22Rv1 (cell line): ENCODE data around the gene DDX46.

ENCODE experiments used
- CTCF ChIP-seq: fragments of 450-650 bp; IDR thresholded peaks from 2 replicates; pipeline ENCODE4 v1.5.1; 2017; ENCODE audit warnings: mild to moderate bottlenecking
- ZFX ChIP-seq: fragments of 450-650 bp; IDR thresholded peaks from 2 replicates; pipeline ENCODE4 v1.6.1; 2017; ENCODE audit warnings: antibody characterized with exemption, borderline replicate concordance

DNA sequence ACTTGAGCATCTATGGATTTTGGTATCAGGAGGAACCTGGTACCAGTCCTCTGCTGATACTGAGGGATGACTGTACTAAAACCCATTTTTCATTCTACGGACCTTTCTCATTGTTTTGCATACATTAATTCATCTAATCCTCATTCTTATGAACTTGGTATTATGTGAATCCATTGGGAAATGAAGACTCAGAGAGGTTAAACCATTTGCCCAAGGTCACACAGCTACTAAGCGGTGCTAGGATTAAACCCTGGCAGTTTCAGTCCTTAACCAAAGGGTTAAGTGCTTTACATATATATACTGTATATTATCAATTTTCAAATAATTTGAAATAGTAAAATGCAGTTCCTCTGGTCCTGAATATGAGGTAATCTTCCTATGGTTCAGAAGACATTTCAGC is 16.4 kb upstream of the DDX46 start:
- TF ChIP-seq CTCF (no peak), ZFX (no peak)
